PC-3 (cell line): Measurements from ENCODE around the gene OR51F1. TPM values are rescaled to one million over a fixed set of nuclear protein-coding genes. Genes with fewer than 3 reads are reported as not detected.

Experiments
- ATAC-seq: fragments of 200-7000 bp; cut with Tn5 transposase; 2 replicates; pipeline ENCODE4 v1.9.1; 2020; ENCODE audit warnings: mild to moderate bottlenecking, moderate library complexity
- BruUV-seq: library from RNA; stranded (reverse); fragments of 400-500 nt; replicated peaks from 2 replicates; lab custom pipeline; 2021; lab: Mats Ljungman, UMichigan
- CTCF ChIA-PET: fragments of 300-600 bp; sonication (Branson Sonifier 250); formaldehyde crosslinking; loops from one replicate; lab custom pipeline; 2022; ENCODE audit warnings: antibody characterized with exemption; lab: Charles Lee
- POLR2A ChIA-PET: fragments of 300-600 bp; sonication (Branson Sonifier 250); formaldehyde crosslinking; loops from one replicate; lab custom pipeline; 2022; ENCODE audit warnings: antibody characterized with exemption; ENCODE audit not compliant: unreplicated experiment; lab: Charles Lee
- DNase-seq: peaks from one replicate; pipeline ENCODE4 v3.0.0-alpha.2; 2015
- H2AFZ ChIP-seq: fragments of 300-600 bp; sonication (generic); 2 replicates; pipeline ENCODE4 v1.6.0; 2016; ENCODE audit warnings: antibody characterized with exemption, low read length
- H3F3A ChIP-seq: fragments of 300-600 bp; sonication (generic); one replicate; pipeline ENCODE4 v1.6.0; 2017; ENCODE audit warnings: antibody characterized with exemption, low read length, control low read depth, mild to moderate bottlenecking; ENCODE audit not compliant: unreplicated experiment
- H3K27ac ChIP-seq: fragments of 300-600 bp; sonication (generic); 2 replicates; pipeline ENCODE4 v1.5.1; 2016; ENCODE audit warnings: mild to moderate bottlenecking, low read length
- H3K27me3 ChIP-seq: fragments of 300-600 bp; sonication (generic); 2 replicates; pipeline ENCODE4 v1.6.1; 2016; ENCODE audit warnings: low read length, mixed read lengths
- H3K36me3 ChIP-seq: fragments of 300-600 bp; sonication (generic); 2 replicates; pipeline ENCODE4 v1.6.1; 2016; ENCODE audit warnings: low read depth, mixed run types, low read length, mixed read lengths
- H3K4me1 ChIP-seq: fragments of 300-600 bp; sonication (generic); 2 replicates; pipeline ENCODE4 v1.5.1; 2016; ENCODE audit warnings: low read length; ENCODE audit not compliant: insufficient read depth
- H3K4me2 ChIP-seq: fragments of 300-600 bp; sonication (generic); 2 replicates; pipeline ENCODE4 v1.6.0; 2016; ENCODE audit warnings: low read length
- H3K4me3 ChIP-seq: fragments of 300-600 bp; sonication (generic); 2 replicates; pipeline ENCODE4 v1.5.1; 2016; ENCODE audit warnings: mild to moderate bottlenecking, low read length, mixed read lengths
- H3K79me2 ChIP-seq: fragments of 300-600 bp; sonication (generic); 2 replicates; pipeline ENCODE4 v1.6.1; 2017; ENCODE audit warnings: low read length, mixed read lengths
- H3K9ac ChIP-seq: fragments of 300-600 bp; sonication (generic); 2 replicates; pipeline ENCODE4 v1.6.0; 2016; ENCODE audit warnings: mild to moderate bottlenecking, low read length
- H3K9me2 ChIP-seq: fragments of 300-600 bp; sonication (generic); replicated peaks from 2 replicates; pipeline ENCODE4 v1.6.1; 2016; ENCODE audit warnings: mixed run types, low read length, mixed read lengths
- H3K9me3 ChIP-seq: fragments of 300-600 bp; sonication (generic); 2 replicates; pipeline ENCODE4 v1.6.1; 2016; ENCODE audit warnings: low read length, mixed read lengths
- H4K20me1 ChIP-seq: fragments of 300-600 bp; sonication (generic); 2 replicates; pipeline ENCODE4 v1.6.1; 2016; ENCODE audit warnings: low read length, mixed read lengths
- EZH2 ChIP-seq: fragments of 300-600 bp; sonication (generic); IDR thresholded peaks from one replicate; pipeline ENCODE4 v1.6.1; 2017; ENCODE audit warnings: antibody characterized with exemption, mild to moderate bottlenecking, low read length; ENCODE audit not compliant: unreplicated experiment
- EZH2phosphoT487 ChIP-seq: fragments of 300-600 bp; sonication (generic); IDR thresholded peaks from 2 replicates; pipeline ENCODE4 v1.6.1; 2018; ENCODE audit warnings: mild to moderate bottlenecking, antibody characterized with exemption, low read length, borderline replicate concordance
- intact Hi-C: fragments of 100-400 bp; cut with micrococcal nuclease; formaldehyde crosslinking; loops from 2 replicates; pipeline ENCODE4 v1.9.0; 2023
- total RNA-seq: library from RNA; depleted of rRNA; stranded (reverse); fragments of >200 nt; gene quantifications from 2 replicates; pipeline ENCODE4 v1.2.3, GENCODE V29; 2014
- TF ChIP-seq, protein P1 (sequence below): fragments of 300-600 bp; sonication (generic); conservative IDR thresholded peaks from 2 replicates; pipeline ENCODE4 v1.5.1; 2017; ENCODE audit warnings: antibody characterized with exemption, low read depth, mild to moderate bottlenecking, low read length

The OR51F1 gene
- total RNA-seq, 1 experiment from 2014 or later = not detected

DNA sequence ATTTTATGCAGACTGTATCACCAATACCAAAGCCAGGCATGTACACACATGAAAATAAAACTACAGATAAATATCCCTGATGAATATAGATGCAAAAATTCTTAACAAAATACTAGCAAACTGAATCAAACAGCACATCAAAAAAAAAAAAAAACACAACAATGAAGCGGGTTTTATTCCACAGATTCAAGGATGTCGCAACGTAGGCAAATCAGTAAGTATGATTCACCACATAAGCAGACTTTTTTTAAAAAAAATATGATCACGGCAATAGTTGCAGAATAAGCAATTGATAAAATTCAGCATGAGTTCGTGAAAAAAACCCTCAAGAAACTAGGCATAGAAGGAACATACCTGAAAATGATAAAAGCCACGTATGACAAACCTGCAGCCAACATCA lies 21.3 kb downstream of the OR51F1 start:
- H3K79me2 ChIP-seq = no peaks in the 10 kb centered on the region
- BruUV-seq = no TSS peak
- CTCF ChIA-PET = no interaction called here
- no peak for TF ChIP-seq EZH2phosphoT487
- TF ChIP-seq, protein P1, sequence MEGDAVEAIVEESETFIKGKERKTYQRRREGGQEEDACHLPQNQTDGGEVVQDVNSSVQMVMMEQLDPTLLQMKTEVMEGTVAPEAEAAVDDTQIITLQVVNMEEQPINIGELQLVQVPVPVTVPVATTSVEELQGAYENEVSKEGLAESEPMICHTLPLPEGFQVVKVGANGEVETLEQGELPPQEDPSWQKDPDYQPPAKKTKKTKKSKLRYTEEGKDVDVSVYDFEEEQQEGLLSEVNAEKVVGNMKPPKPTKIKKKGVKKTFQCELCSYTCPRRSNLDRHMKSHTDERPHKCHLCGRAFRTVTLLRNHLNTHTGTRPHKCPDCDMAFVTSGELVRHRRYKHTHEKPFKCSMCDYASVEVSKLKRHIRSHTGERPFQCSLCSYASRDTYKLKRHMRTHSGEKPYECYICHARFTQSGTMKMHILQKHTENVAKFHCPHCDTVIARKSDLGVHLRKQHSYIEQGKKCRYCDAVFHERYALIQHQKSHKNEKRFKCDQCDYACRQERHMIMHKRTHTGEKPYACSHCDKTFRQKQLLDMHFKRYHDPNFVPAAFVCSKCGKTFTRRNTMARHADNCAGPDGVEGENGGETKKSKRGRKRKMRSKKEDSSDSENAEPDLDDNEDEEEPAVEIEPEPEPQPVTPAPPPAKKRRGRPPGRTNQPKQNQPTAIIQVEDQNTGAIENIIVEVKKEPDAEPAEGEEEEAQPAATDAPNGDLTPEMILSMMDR = no peak
- TF ChIP-seq EZH2 = no peak
- no peak overlapping the region for H3K9ac ChIP-seq
- no peak overlapping the region for H3K4me3 ChIP-seq
- H4K20me1 ChIP-seq = no peaks in the 10 kb centered on the region
- no peaks in the 10 kb centered on the region; the same call in 1 of the 2 replicates for H3K27me3 ChIP-seq
- ATAC-seq (no peak), DNase-seq (no peak)
- H2AFZ ChIP-seq = no peak overlapping the region
- no peaks in the 10 kb centered on the region for H3K4me1 ChIP-seq
- H3K9me3 ChIP-seq = no peaks in the 10 kb centered on the region
- intact Hi-C loops = no loop called here
- no peaks in the 10 kb centered on the region for H3K36me3 ChIP-seq
- no peaks in the 10 kb centered on the region for H3K9me2 ChIP-seq
- no peak overlapping the region for H3K27ac ChIP-seq
- POLR2A ChIA-PET = no interaction called here
- H3F3A ChIP-seq = no peaks in the 10 kb centered on the region
- no peak overlapping the region for H3K4me2 ChIP-seq

DNA sequence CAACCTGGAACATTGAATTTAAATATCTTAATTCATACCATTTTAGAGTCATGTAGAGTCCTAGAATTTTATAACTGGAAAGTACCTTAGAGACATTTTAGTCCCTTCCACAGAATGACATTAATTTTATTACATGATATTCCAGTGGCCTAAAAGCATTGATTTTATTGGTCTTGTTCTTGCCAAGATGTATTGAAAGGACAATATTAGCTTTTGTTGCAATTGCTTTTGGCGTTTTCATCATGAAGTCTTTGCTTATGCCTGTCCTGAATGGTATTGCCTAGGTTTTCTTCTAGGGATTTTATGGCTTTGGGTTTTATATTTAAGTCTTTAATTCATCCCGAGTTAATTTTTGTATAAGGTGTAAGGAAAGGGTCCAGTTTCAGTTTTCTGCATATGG lies 29.0 kb downstream of the OR51F1 start:
- CTCF ChIA-PET = no interaction called here
- Histone ChIP-seq H4K20me1 (no peaks in the 10 kb centered on the region), H3K4me3 (no peak overlapping the region), H3K27ac (no peak overlapping the region), H2AFZ (no peak overlapping the region), H3K4me1 (no peaks in the 10 kb centered on the region), H3K9ac (no peak overlapping the region), H3K79me2 (no peaks in the 10 kb centered on the region), H3K9me3 (no peaks in the 10 kb centered on the region), H3K27me3 (no peaks in the 10 kb centered on the region), H3K9me2 (no peaks in the 10 kb centered on the region), H3F3A (no peaks in the 10 kb centered on the region), H3K36me3 (no peaks in the 10 kb centered on the region), H3K4me2 (no peak overlapping the region)
- TF ChIP-seq, protein P1 = no peak
- no peak for TF ChIP-seq EZH2phosphoT487
- no peak for TF ChIP-seq EZH2
- no TSS peak for BruUV-seq
- intact Hi-C loops = no loop called here
- ATAC-seq (no peak), DNase-seq (no peak)
- POLR2A ChIA-PET = no interaction called here

DNA sequence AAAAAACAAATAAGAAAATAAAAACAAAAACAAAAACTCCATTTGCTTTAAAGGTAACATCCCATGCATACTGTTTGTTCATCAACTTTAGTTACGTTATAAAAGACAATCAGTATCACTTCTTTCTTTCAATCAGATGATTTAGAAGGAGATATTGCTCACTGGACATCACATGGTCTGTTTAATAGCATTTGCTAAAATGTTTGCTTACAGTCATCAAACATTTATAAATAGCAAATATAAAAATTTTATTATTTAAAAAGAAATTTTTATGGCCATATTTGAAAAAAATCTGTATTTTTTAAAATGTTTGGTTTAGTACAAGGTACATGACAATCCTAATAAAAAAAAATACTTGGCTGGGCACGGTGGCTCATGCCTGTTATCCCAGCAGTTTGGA lies 42.6 kb downstream of the OR51F1 start:
- H3K9me2 ChIP-seq = no peaks in the 10 kb centered on the region
- H3K9me3 ChIP-seq = no peaks in the 10 kb centered on the region
- no peak overlapping the region for H3K4me2 ChIP-seq
- BruUV-seq = no TSS peak
- H3K79me2 ChIP-seq = no peaks in the 10 kb centered on the region
- H3K27me3 ChIP-seq = no peaks in the 10 kb centered on the region
- no peaks in the 10 kb centered on the region for H4K20me1 ChIP-seq
- no peaks in the 10 kb centered on the region for H3K36me3 ChIP-seq
- H2AFZ ChIP-seq = no peak overlapping the region
- TF ChIP-seq, protein P1 = no peak
- TF ChIP-seq EZH2 (no peak), EZH2phosphoT487 (no peak)
- CTCF ChIA-PET = no interaction called here
- DNase-seq (no peak), ATAC-seq (no peak)
- no peaks in the 10 kb centered on the region for H3K4me1 ChIP-seq
- POLR2A ChIA-PET = no interaction called here
- no peak overlapping the region for H3K27ac ChIP-seq
- no peak overlapping the region for H3K4me3 ChIP-seq
- no peaks in the 10 kb centered on the region for H3F3A ChIP-seq
- intact Hi-C loops = no loop called here
- no peak overlapping the region for H3K9ac ChIP-seq
